K562 (cell line): ENCODE measurements around the gene PDE4A. TPM values are rescaled to one million over a fixed set of nuclear protein-coding genes. Genes with fewer than 3 reads are reported as not detected.

Experiments used
- CC2D1A ChIP-seq: fragments of 450-650 bp; IDR thresholded peaks from 2 replicates; pipeline ENCODE4 v1.6.1; 2017; ENCODE audit warnings: mild to moderate bottlenecking
- ELF2 ChIP-seq: fragments of 250-450 bp; sonication (Bioruptor Pico); IDR thresholded peaks from 2 replicates; pipeline ENCODE4 v1.5.0; 2021; ENCODE audit warnings: mild to moderate bottlenecking
- ELF4 ChIP-seq: fragments of 450-650 bp; formaldehyde crosslinking; IDR thresholded peaks from 2 replicates; pipeline ENCODE4 v1.4.0; 2022; ENCODE audit warnings: missing genetic modification characterization
- FOXA3 ChIP-seq, 2 experiments: fragments of 450-650 bp in 1 of 2; sonication (generic) in 1 of 2; formaldehyde crosslinking; IDR thresholded peaks in 1 of 2; conservative IDR thresholded peaks in 1 of 2; 2 replicates each; pipeline versions ENCODE4 v1.4.0 to v1.8.0; 2020 to 2022; ENCODE audit warnings: mild to moderate bottlenecking in 2 of 2, missing genetic modification reagents in 1 of 2
- HDAC2 ChIP-seq: fragments of 450-650 bp; IDR thresholded peaks from 2 replicates; pipeline ENCODE4 v1.6.1; 2016; ENCODE audit warnings: mild to moderate bottlenecking
- HSF4 ChIP-seq: fragments of 250-450 bp; sonication (Bioruptor Pico); IDR thresholded peaks from 2 replicates; pipeline ENCODE4 v2.1.2; 2022; ENCODE audit warnings: mild to moderate bottlenecking, moderate library complexity, borderline replicate concordance
- MCM7 ChIP-seq, 2 experiments: fragments of 450-650 bp; IDR thresholded peaks; 2 replicates each; pipeline ENCODE4 v1.6.1; 2016 to 2018
- POLR3G ChIP-seq: IDR thresholded peaks from 2 replicates; pipeline ENCODE4 v1.6.1; 2011; ENCODE audit not compliant: insufficient read length, insufficient replicate concordance; ENCODE audit errors: extremely low read depth
- RBM25 ChIP-seq: fragments of 200-400 bp; formaldehyde crosslinking; IDR thresholded peaks from 2 replicates; pipeline ENCODE4 v1.6.1; 2018; ENCODE audit warnings: low read length, low read depth, moderate library complexity; ENCODE audit not compliant: severe bottlenecking
- SMAD3 ChIP-seq: fragments of 450-650 bp; formaldehyde crosslinking; conservative IDR thresholded peaks from 2 replicates; pipeline ENCODE4 v1.4.0; 2020; ENCODE audit warnings: mild to moderate bottlenecking
- TAL1 ChIP-seq: fragments of 450-650 bp; IDR thresholded peaks from 2 replicates; pipeline ENCODE4 v1.6.1; 2016; ENCODE audit warnings: mild to moderate bottlenecking
- TBL1XR1 ChIP-seq, 2 experiments: IDR thresholded peaks; 2 replicates each; pipeline ENCODE4 v1.6.1; 2012; ENCODE audit warnings: improper control_type of control experiment in 2 of 2, low read length in 2 of 2, mild to moderate bottlenecking in 1 of 2
- TSC22D4 ChIP-seq: fragments of 450-650 bp; IDR thresholded peaks from 2 replicates; pipeline ENCODE4 v1.6.1; 2016; ENCODE audit warnings: missing genetic modification characterization, missing biosample characterization, control low read depth
- U2AF1 ChIP-seq: fragments of 200-400 bp; formaldehyde crosslinking; optimal IDR thresholded peaks from 2 replicates; pipeline ENCODE3; 2017; ENCODE audit warnings: mild to moderate bottlenecking, low read depth, low read length, moderate library complexity
- ZC3H8 ChIP-seq: fragments of 450-650 bp; IDR thresholded peaks from 2 replicates; pipeline ENCODE4 v1.6.1; 2017
- ZFP36 ChIP-seq: fragments of 150-350 bp; IDR thresholded peaks from 2 replicates; pipeline ENCODE4 v1.6.1; 2018; ENCODE audit warnings: low read length, low read depth; ENCODE audit not compliant: partially characterized antibody
- ZNF445 ChIP-seq: fragments of 250-450 bp; sonication (Bioruptor Pico); IDR thresholded peaks from 2 replicates; pipeline ENCODE4 v1.4.0; 2020; ENCODE audit warnings: low read depth, mild to moderate bottlenecking, moderate library complexity
- ZNF583 ChIP-seq: fragments of 250-450 bp; sonication (Bioruptor Pico); IDR thresholded peaks from 2 replicates; pipeline ENCODE4 v1.4.0; 2020
- ZNF707 ChIP-seq: fragments of 250-450 bp; sonication (Bioruptor Pico); conservative IDR thresholded peaks from 2 replicates; pipeline ENCODE4 v1.8.0; 2022; ENCODE audit warnings: inconsistent platforms, mild to moderate bottlenecking, moderate library complexity
- ZNF717 ChIP-seq: fragments of 250-450 bp; sonication (Bioruptor Pico); IDR thresholded peaks from 2 replicates; pipeline ENCODE4 v1.5.0; 2021
- polyA plus RNA-seq, 8 experiments: library from polyadenylated mRNA; depleted of rRNA in 4 of 8; stranded (reverse) in 5 of 8; unstranded in 3 of 8; fragments of >200 nt; fragmentation: Nextera tagmentation in 2 of 8; fragmentation: Illumina TruSeq in 1 of 8; extraction: Ambion mirVana in 2 of 8; extraction: Trizol in 1 of 8; gene quantifications; 2 replicates each; pipeline versions ENCODE4 v1.2.1 to v1.2.3, GENCODE V29; 2011 to 2014; ENCODE audit warnings: inconsistent platforms in 1 of 8, missing spikeins in 1 of 8
- total RNA-seq, 7 experiments: library from RNA; depleted of rRNA in 6 of 7; stranded (reverse); fragments of >200 nt in 6 of 7; fragmentation: Illumina TruSeq in 2 of 7; extraction: Trizol in 2 of 7; gene quantifications; 2 replicates each; pipeline versions ENCODE4 v1.2.1 to v1.2.3, GENCODE V29; 2011 to 2021; ENCODE audit warnings: low replicate concordance in 1 of 7
- TF ChIP-seq, protein P1 (sequence below): fragments of 450-650 bp; IDR thresholded peaks from 2 replicates; pipeline ENCODE4 v1.6.1; 2016; ENCODE audit warnings: missing biosample characterization, missing genetic modification characterization
- TF ChIP-seq, protein P2 (sequence below): sonication (generic); formaldehyde crosslinking; IDR thresholded peaks from 2 replicates; pipeline ENCODE4 v1.8.0; 2023; ENCODE audit warnings: mild to moderate bottlenecking, missing genetic modification reagents
- TF ChIP-seq, protein P3 (sequence below): sonication (generic); formaldehyde crosslinking; IDR thresholded peaks from 2 replicates; pipeline ENCODE4 v1.8.0; 2022; ENCODE audit warnings: missing genetic modification reagents, mild to moderate bottlenecking, borderline replicate concordance
- TF ChIP-seq, protein P4 (sequence below), 2 experiments: fragments of 450-650 bp in 1 of 2; sonication (generic) in 1 of 2; formaldehyde crosslinking; conservative IDR thresholded peaks; 2 replicates each; pipeline versions ENCODE4 v1.4.0 to v1.8.1; 2020 to 2022; ENCODE audit warnings: mild to moderate bottlenecking in 1 of 2, missing genetic modification reagents in 1 of 2
- TF ChIP-seq, protein P5 (sequence below): fragments of 250-450 bp; sonication (Bioruptor Pico); IDR thresholded peaks from 2 replicates; pipeline ENCODE4 v1.4.0; 2020; ENCODE audit warnings: mild to moderate bottlenecking

The PDE4A gene
- total and polyA plus RNA-seq, 9 of the 15 experiments (the other 6 are each of a cell fraction or from before 2014, with no cell fraction given), result 0.66 to 26.9 (median 4.6) TPM

DNA sequence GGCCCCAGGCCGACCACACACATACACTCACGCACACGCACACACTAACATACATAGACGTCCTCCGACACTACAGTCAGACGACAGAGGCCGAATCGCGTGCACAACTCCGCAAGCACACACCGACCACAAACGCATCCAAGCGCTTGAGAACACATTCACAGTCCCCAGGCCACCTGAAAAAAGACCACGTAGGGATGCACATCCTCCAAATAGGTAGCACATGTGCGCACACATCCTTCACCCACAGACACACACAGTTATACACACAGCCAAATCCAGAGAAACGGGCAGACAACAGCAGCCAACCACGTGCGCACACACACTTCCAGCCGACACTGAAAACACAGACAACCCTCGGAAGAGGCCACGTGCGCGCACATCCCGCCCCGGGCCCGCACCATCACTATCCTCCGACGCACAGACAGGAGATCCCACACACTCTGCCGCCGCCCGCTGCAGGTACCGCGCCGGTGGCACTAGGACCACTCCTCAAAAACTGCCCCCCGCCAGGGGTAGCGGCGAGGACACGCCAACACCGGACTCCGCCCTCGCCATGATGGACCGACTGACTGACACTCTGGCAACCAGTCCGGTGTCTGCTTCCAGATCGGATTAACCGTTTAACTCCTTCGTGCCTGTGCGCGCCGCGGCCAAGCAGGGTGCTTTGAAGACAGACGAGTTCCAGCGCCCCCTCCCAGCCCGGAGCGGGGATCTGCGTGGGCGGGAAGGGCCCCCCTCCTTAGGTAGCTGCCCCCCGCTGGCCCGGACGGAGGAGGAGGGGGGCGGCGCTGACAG is 493 bp upstream of the PDE4A start (continued):
- TF ChIP-seq TBL1XR1 (IDR thresholded peaks at IDR 0.05; ENCODE audit: low read length in 2 of 2) (0 out of 4 replicates have a peak, but pooled peaks of 1 of the 2 experiments have one; percentile 62), ZC3H8 (no peak), ZFP36 (no peak), ELF2 (CRISPR knock-in tag) (no peak), ZNF445 (CRISPR knock-in tag) (no peak), ZNF583 (CRISPR knock-in tag) (no peak), SMAD3 (CRISPR knock-in tag) (no peak), MCM7 (IDR thresholded peaks at IDR 0.05) (peak in 1 of 2 experiments; percentile 83; a peak in 2 of 4 replicates), HSF4 (CRISPR knock-in tag) (no peak), ZNF717 (CRISPR knock-in tag) (no peak), TSC22D4 (no peak), U2AF1 (no peak), ELF4 (CRISPR knock-in tag) (no peak), RBM25 (no peak), FOXA3 (CRISPR knock-in tag; conservative IDR thresholded peaks at IDR 0.05 in 1 of 2, IDR thresholded peaks at IDR 0.05 in 1 of 2) (peak in 1 of 2 experiments; percentile 48; a peak in 1 of 4 replicates), TAL1 (no peak), HDAC2 (peak; percentile 98), ZNF707 (CRISPR knock-in tag) (no peak), CC2D1A (peak; percentile 58; the same call in 1 of the 2 replicates), POLR3G (no peak)
- TF ChIP-seq, protein P1, sequence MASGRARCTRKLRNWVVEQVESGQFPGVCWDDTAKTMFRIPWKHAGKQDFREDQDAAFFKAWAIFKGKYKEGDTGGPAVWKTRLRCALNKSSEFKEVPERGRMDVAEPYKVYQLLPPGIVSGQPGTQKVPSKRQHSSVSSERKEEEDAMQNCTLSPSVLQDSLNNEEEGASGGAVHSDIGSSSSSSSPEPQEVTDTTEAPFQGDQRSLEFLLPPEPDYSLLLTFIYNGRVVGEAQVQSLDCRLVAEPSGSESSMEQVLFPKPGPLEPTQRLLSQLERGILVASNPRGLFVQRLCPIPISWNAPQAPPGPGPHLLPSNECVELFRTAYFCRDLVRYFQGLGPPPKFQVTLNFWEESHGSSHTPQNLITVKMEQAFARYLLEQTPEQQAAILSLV, result no peak
- TF ChIP-seq, protein P2, sequence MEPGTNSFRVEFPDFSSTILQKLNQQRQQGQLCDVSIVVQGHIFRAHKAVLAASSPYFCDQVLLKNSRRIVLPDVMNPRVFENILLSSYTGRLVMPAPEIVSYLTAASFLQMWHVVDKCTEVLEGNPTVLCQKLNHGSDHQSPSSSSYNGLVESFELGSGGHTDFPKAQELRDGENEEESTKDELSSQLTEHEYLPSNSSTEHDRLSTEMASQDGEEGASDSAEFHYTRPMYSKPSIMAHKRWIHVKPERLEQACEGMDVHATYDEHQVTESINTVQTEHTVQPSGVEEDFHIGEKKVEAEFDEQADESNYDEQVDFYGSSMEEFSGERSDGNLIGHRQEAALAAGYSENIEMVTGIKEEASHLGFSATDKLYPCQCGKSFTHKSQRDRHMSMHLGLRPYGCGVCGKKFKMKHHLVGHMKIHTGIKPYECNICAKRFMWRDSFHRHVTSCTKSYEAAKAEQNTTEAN (CRISPR knock-in tag), result no peak
- TF ChIP-seq, protein P3, sequence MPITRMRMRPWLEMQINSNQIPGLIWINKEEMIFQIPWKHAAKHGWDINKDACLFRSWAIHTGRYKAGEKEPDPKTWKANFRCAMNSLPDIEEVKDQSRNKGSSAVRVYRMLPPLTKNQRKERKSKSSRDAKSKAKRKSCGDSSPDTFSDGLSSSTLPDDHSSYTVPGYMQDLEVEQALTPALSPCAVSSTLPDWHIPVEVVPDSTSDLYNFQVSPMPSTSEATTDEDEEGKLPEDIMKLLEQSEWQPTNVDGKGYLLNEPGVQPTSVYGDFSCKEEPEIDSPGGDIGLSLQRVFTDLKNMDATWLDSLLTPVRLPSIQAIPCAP (CRISPR knock-in tag), result no peak
- TF ChIP-seq, protein P4, sequence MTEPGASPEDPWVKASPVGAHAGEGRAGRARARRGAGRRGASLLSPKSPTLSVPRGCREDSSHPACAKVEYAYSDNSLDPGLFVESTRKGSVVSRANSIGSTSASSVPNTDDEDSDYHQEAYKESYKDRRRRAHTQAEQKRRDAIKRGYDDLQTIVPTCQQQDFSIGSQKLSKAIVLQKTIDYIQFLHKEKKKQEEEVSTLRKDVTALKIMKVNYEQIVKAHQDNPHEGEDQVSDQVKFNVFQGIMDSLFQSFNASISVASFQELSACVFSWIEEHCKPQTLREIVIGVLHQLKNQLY (CRISPR knock-in tag; conservative IDR thresholded peaks at IDR 0.05), result no peak
- TF ChIP-seq, protein P5, sequence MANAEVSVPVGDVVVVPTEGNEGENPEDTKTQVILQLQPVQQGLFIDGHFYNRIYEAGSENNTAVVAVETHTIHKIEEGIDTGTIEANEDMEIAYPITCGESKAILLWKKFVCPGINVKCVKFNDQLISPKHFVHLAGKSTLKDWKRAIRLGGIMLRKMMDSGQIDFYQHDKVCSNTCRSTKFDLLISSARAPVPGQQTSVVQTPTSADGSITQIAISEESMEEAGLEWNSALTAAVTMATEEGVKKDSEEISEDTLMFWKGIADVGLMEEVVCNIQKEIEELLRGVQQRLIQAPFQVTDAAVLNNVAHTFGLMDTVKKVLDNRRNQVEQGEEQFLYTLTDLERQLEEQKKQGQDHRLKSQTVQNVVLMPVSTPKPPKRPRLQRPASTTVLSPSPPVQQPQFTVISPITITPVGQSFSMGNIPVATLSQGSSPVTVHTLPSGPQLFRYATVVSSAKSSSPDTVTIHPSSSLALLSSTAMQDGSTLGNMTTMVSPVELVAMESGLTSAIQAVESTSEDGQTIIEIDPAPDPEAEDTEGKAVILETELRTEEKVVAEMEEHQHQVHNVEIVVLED (CRISPR knock-in tag), result no peak
